PC-3 (cell line): Measurements from ENCODE around the gene CPD. TPM values are rescaled to one million over a fixed set of nuclear protein-coding genes. Genes with fewer than 3 reads are reported as not detected.

Source experiments
- ATAC-seq: fragments of 200-7000 bp; cut with Tn5 transposase; 2 replicates; pipeline ENCODE4 v1.9.1; 2020; ENCODE audit warnings: mild to moderate bottlenecking, moderate library complexity
- BruUV-seq: library from RNA; stranded (reverse); fragments of 400-500 nt; replicated peaks from 2 replicates; lab custom pipeline; 2021; lab: Mats Ljungman, UMichigan
- CTCF ChIA-PET: fragments of 300-600 bp; sonication (Branson Sonifier 250); formaldehyde crosslinking; loops from one replicate; lab custom pipeline; 2022; ENCODE audit warnings: antibody characterized with exemption; lab: Charles Lee
- POLR2A ChIA-PET: fragments of 300-600 bp; sonication (Branson Sonifier 250); formaldehyde crosslinking; loops from one replicate; lab custom pipeline; 2022; ENCODE audit warnings: antibody characterized with exemption; ENCODE audit not compliant: unreplicated experiment; lab: Charles Lee
- DNase-seq: peaks from one replicate; pipeline ENCODE4 v3.0.0-alpha.2; 2015
- H2AFZ ChIP-seq: fragments of 300-600 bp; sonication (generic); 2 replicates; pipeline ENCODE4 v1.6.0; 2016; ENCODE audit warnings: antibody characterized with exemption, low read length
- H3F3A ChIP-seq: fragments of 300-600 bp; sonication (generic); one replicate; pipeline ENCODE4 v1.6.0; 2017; ENCODE audit warnings: antibody characterized with exemption, low read length, control low read depth, mild to moderate bottlenecking; ENCODE audit not compliant: unreplicated experiment
- H3K27ac ChIP-seq: fragments of 300-600 bp; sonication (generic); 2 replicates; pipeline ENCODE4 v1.5.1; 2016; ENCODE audit warnings: mild to moderate bottlenecking, low read length
- H3K27me3 ChIP-seq: fragments of 300-600 bp; sonication (generic); 2 replicates; pipeline ENCODE4 v1.6.1; 2016; ENCODE audit warnings: low read length, mixed read lengths
- H3K36me3 ChIP-seq: fragments of 300-600 bp; sonication (generic); 2 replicates; pipeline ENCODE4 v1.6.1; 2016; ENCODE audit warnings: low read depth, mixed run types, low read length, mixed read lengths
- H3K4me1 ChIP-seq: fragments of 300-600 bp; sonication (generic); 2 replicates; pipeline ENCODE4 v1.5.1; 2016; ENCODE audit warnings: low read length; ENCODE audit not compliant: insufficient read depth
- H3K4me2 ChIP-seq: fragments of 300-600 bp; sonication (generic); 2 replicates; pipeline ENCODE4 v1.6.0; 2016; ENCODE audit warnings: low read length
- H3K4me3 ChIP-seq: fragments of 300-600 bp; sonication (generic); 2 replicates; pipeline ENCODE4 v1.5.1; 2016; ENCODE audit warnings: mild to moderate bottlenecking, low read length, mixed read lengths
- H3K79me2 ChIP-seq: fragments of 300-600 bp; sonication (generic); 2 replicates; pipeline ENCODE4 v1.6.1; 2017; ENCODE audit warnings: low read length, mixed read lengths
- H3K9ac ChIP-seq: fragments of 300-600 bp; sonication (generic); 2 replicates; pipeline ENCODE4 v1.6.0; 2016; ENCODE audit warnings: mild to moderate bottlenecking, low read length
- H3K9me2 ChIP-seq: fragments of 300-600 bp; sonication (generic); replicated peaks from 2 replicates; pipeline ENCODE4 v1.6.1; 2016; ENCODE audit warnings: mixed run types, low read length, mixed read lengths
- H3K9me3 ChIP-seq: fragments of 300-600 bp; sonication (generic); 2 replicates; pipeline ENCODE4 v1.6.1; 2016; ENCODE audit warnings: low read length, mixed read lengths
- H4K20me1 ChIP-seq: fragments of 300-600 bp; sonication (generic); 2 replicates; pipeline ENCODE4 v1.6.1; 2016; ENCODE audit warnings: low read length, mixed read lengths
- CTCF ChIP-seq: fragments of 300-600 bp; sonication (generic); conservative IDR thresholded peaks from 2 replicates; pipeline ENCODE4 v1.5.1; 2017; ENCODE audit warnings: antibody characterized with exemption, low read depth, mild to moderate bottlenecking, low read length
- EZH2 ChIP-seq: fragments of 300-600 bp; sonication (generic); IDR thresholded peaks from one replicate; pipeline ENCODE4 v1.6.1; 2017; ENCODE audit warnings: antibody characterized with exemption, mild to moderate bottlenecking, low read length; ENCODE audit not compliant: unreplicated experiment
- EZH2phosphoT487 ChIP-seq: fragments of 300-600 bp; sonication (generic); IDR thresholded peaks from 2 replicates; pipeline ENCODE4 v1.6.1; 2018; ENCODE audit warnings: mild to moderate bottlenecking, antibody characterized with exemption, low read length, borderline replicate concordance
- intact Hi-C: fragments of 100-400 bp; cut with micrococcal nuclease; formaldehyde crosslinking; loops from 2 replicates; pipeline ENCODE4 v1.9.0; 2023
- total RNA-seq: library from RNA; depleted of rRNA; stranded (reverse); fragments of >200 nt; gene quantifications from 2 replicates; pipeline ENCODE4 v1.2.3, GENCODE V29; 2014

CPD gene
- total RNA-seq, 1 experiment from 2014 or later: 30.9 TPM

- no peaks in the 10 kb centered on the region for H4K20me1 ChIP-seq
- H3K27me3 ChIP-seq: no peaks in the 10 kb centered on the region
- H3K9me3 ChIP-seq: no peaks in the 10 kb centered on the region
- BruUV-seq: no TSS peak
- H3K4me1 ChIP-seq: peaks cover 37% of the 10 kb centered on the region
- no peaks in the 10 kb centered on the region for H3K36me3 ChIP-seq
- H3F3A ChIP-seq: peaks cover 11% of the 10 kb centered on the region
- no peak for TF ChIP-seq EZH2
- no peak for TF ChIP-seq EZH2phosphoT487
- TF ChIP-seq CTCF: no peak
- no peaks in the 10 kb centered on the region for H3K79me2 ChIP-seq
- CTCF ChIA-PET: no interaction called here
- H3K4me2 ChIP-seq: peak overlapping the region; percentile 75
- intact Hi-C loops: loop anchor here (2.0 kb wide), 1 partner anchor 29 kb away; no protein-coding TSS in a partner anchor
- peak overlapping the region; percentile 69 for H3K9ac ChIP-seq
- ATAC-seq (peak; percentile 87), DNase-seq (peak; percentile 86)
- POLR2A ChIA-PET: interaction anchor here (0.6 kb wide), 1 partner anchor 97 kb away, joined by 3 read pairs; no protein-coding TSS in a partner anchor
- no peaks in the 10 kb centered on the region for H3K9me2 ChIP-seq
- H3K27ac ChIP-seq: peak overlapping the region; percentile 90
- H2AFZ ChIP-seq: no peak overlapping the region
- H3K4me3 ChIP-seq: no peak overlapping the region
Measured at GRCh38 chr17:30369995-30370394, 8.7 kb upstream of the CPD start.

GRCh38 chr17:30372755-30373154 lies 6.0 kb upstream of the CPD start:
- no TSS peak for BruUV-seq
- Histone ChIP-seq H3K27me3 (no peaks in the 10 kb centered on the region), H3K9me2 (no peaks in the 10 kb centered on the region), H2AFZ (no peak overlapping the region), H3K4me2 (0 out of 2 replicates have a peak overlapping the region, but pooled peaks have one; percentile 12), H3K9me3 (no peaks in the 10 kb centered on the region), H3F3A (peaks cover 11% of the 10 kb centered on the region), H3K4me1 (peaks cover 54% of the 10 kb centered on the region), H4K20me1 (no peaks in the 10 kb centered on the region), H3K79me2 (no peaks in the 10 kb centered on the region), H3K4me3 (no peak overlapping the region), H3K36me3 (no peaks in the 10 kb centered on the region), H3K27ac (peak overlapping the region; percentile 29; the same call in 1 of the 2 replicates), H3K9ac (no peak overlapping the region)
- intact Hi-C loops: no loop called here
- ATAC-seq (peak; percentile 20), DNase-seq (peak; percentile 69)
- ChIA-PET CTCF (no interaction called here), POLR2A (no interaction called here)
- TF ChIP-seq EZH2phosphoT487: no peak
- no peak for TF ChIP-seq EZH2
- TF ChIP-seq CTCF: peak; percentile 46; the same call in 1 of the 2 replicates

- Histone ChIP-seq H3K9ac (no peak overlapping the region), H3F3A (peaks cover 5% of the 10 kb centered on the region), H3K36me3 (no peaks in the 10 kb centered on the region), H2AFZ (no peak overlapping the region), H4K20me1 (peaks cover 9% of the 10 kb centered on the region; the same call in 1 of the 2 replicates), H3K4me2 (no peak overlapping the region), H3K27ac (peak overlapping the region; percentile 12), H3K27me3 (no peaks in the 10 kb centered on the region), H3K9me3 (no peaks in the 10 kb centered on the region), H3K79me2 (peaks cover 12% of the 10 kb centered on the region), H3K9me2 (no peaks in the 10 kb centered on the region), H3K4me1 (peaks cover 41% of the 10 kb centered on the region), H3K4me3 (no peak overlapping the region)
- CTCF ChIA-PET: no interaction called here
- BruUV-seq: no TSS peak
- DNase-seq (no peak), ATAC-seq (no peak)
- TF ChIP-seq EZH2 (no peak), CTCF (no peak), EZH2phosphoT487 (no peak)
- intact Hi-C loops: loop anchor here (1.0 kb wide), 1 partner anchor 35 kb away; no protein-coding TSS in a partner anchor
- POLR2A ChIA-PET: no interaction called here
Measured at GRCh38 chr17:30375661-30376060, 3.1 kb upstream of the CPD start.
